Adrenal gland (tissue), 12 donors: ENCODE data around the gene MAD1L1. TPM values are rescaled to one million over a fixed set of nuclear protein-coding genes. Genes with fewer than 3 reads are reported as not detected.
A peak's percentile ranks its signal among the peaks of the same experiment; 100 is the strongest.

Source experiments
- DNase-seq, 7 donors: peaks; one replicate each; pipeline ENCODE4 v3.0.0-alpha.2; 2019 to 2020
- H3K27ac ChIP-seq, 5 donors: fragments of 200-600 bp; sonication (generic) in 4 of 5; 1 replicate in 3 of 5; 2 replicates in 2 of 5; pipeline versions ENCODE4 v1.5.1 to v1.8.0; 2016 to 2020; ENCODE audit warnings: mild to moderate bottlenecking in 1 of 5
- H3K27me3 ChIP-seq: fragments of 200-600 bp; 2 replicates; pipeline ENCODE4 v1.8.0; 2021
- H3K36me3 ChIP-seq, 2 donors: fragments of 200-600 bp; replicated peaks in 1 of 2; 1 replicate in 1 of 2; 2 replicates in 1 of 2; pipeline versions ENCODE4 v1.5.1 to v1.8.0; 2018 to 2022
- H3K4me1 ChIP-seq, 2 donors: fragments of 200-600 bp; replicated peaks in 1 of 2; 1 replicate in 1 of 2; 2 replicates in 1 of 2; pipeline versions ENCODE4 v1.5.1 to v1.8.0; 2018 to 2021
- H3K4me3 ChIP-seq, 4 donors: fragments of 200-600 bp; sonication (generic) in 3 of 4; one replicate each; pipeline ENCODE4 v1.5.1; 2016 to 2018
- H3K9me3 ChIP-seq, 3 donors: fragments of 200-600 bp; sonication (generic) in 1 of 3; replicated peaks in 1 of 3; 1 replicate in 2 of 3; 2 replicates in 1 of 3; pipeline versions ENCODE4 v1.5.1 to v1.8.0; 2016 to 2021
- CTCF ChIP-seq, 6 experiments: fragments of 450-650 bp in 4 of 6; fragments of 200-600 bp in 2 of 6; sonication (generic) in 1 of 6; IDR thresholded peaks; 1 replicate in 5 of 6; 2 replicates in 1 of 6; pipeline versions ENCODE4 v1.5.1 to v1.8.0; 2016 to 2021; ENCODE audit warnings: antibody characterized with exemption in 6 of 6, mild to moderate bottlenecking in 2 of 6, moderate library complexity in 1 of 6
- POLR2A ChIP-seq, 2 donors: fragments of 450-650 bp; IDR thresholded peaks; one replicate each; pipeline ENCODE4 v1.6.1; 2017; ENCODE audit warnings: antibody characterized with exemption in 2 of 2, mild to moderate bottlenecking in 2 of 2, moderate library complexity in 1 of 2
- WGBS, 4 donors: extraction: QIAGEN DNeasy Blood & Tissue Kit in 2 of 4; methylation state at CpG; one replicate each; pipeline versions ENCODE4 v1.1.5 to v1.1.7; 2013 to 2017; 5-methylcytosine and 5-hydroxymethylcytosine counted together
- intact Hi-C, 2 donors: fragments of 100-400 bp; cut with DNase I; formaldehyde crosslinking; loops; one replicate each; pipeline versions ENCODE4 v1.14.1 to v1.15.0; 2022 to 2023
- polyA plus RNA-seq, 3 donors: library from polyadenylated mRNA; stranded (reverse); fragments of 200-250 nt in 2 of 3; fragments of 350-450 nt in 1 of 3; fragmentation: Illumina TruSeq in 1 of 3; extraction: RNeasy Lipid Tissue Mini Kit (QIAGEN cat#74804) in 1 of 3; gene quantifications; one replicate each; pipeline ENCODE4 v1.2.3, GENCODE V29; 2013 to 2014
- total RNA-seq, 9 donors: library from RNA; depleted of rRNA in 4 of 9; stranded (reverse); fragments of >200 nt in 4 of 9; fragments of 120-200 nt in 1 of 9; fragmentation: NEBNext Ultra II Directional in 1 of 9; extraction: Animal tissue kit (Norgen Biotek cat#: 25700) in 1 of 9; gene quantifications; one replicate each; pipeline versions ENCODE4 v1.1.0 to v1.2.4, GENCODE V29; 2013 to 2023
- donor health status: healthy with polysubstance abuse.
- donor health status: Bipolar disorder and iron deficiency.
- donor health status: DM: yes; HTN: yes; CAD: no.
- donor health status: DM: no; HTN: no; CAD: no.
- donor health status: DM: no; HTN: no; CAD: no.
- donor health status: DM: yes; HTN: yes; CAD: no.

Gene MAD1L1
- total and polyA plus RNA-seq, 12 donors, result 6.7 to 87.7 (median 28.9) TPM

- no peak overlapping the region for H3K4me3 ChIP-seq
- TF ChIP-seq POLR2A (IDR thresholded peaks at IDR 0.05) (no peak), CTCF (IDR thresholded peaks at IDR 0.05) (no peak)
- no peak overlapping the region for H3K27ac ChIP-seq
- peaks cover 0 to 45% of the 10 kb centered on the region in 2 donors for H3K36me3 ChIP-seq
- DNase-seq, result no peak
- H3K9me3 ChIP-seq, result no peaks in the 10 kb centered on the region
- no peaks in the 10 kb centered on the region for H3K4me1 ChIP-seq
- intact Hi-C loops, result loop anchor here (10.0 kb wide), 2 partner anchors 625 to 645 kb away; partner anchors contain the start of gene PSMG3 (in 1 of the 2)
- WGBS, 4 donors, result 86 to 100% (median 95%) methylated on average over 5 to 8 of the region's 8 CpGs
- no peaks in the 10 kb centered on the region for H3K27me3 ChIP-seq
These were observed 13.1 kb downstream of the MAD1L1 start for GRCh38 chr7:2219606-2220005.

- peaks cover 0 to 48% of the 10 kb centered on the region in 2 donors for H3K36me3 ChIP-seq
- H3K27ac ChIP-seq, result no peak overlapping the region
- no peaks in the 10 kb centered on the region for H3K9me3 ChIP-seq
- H3K27me3 ChIP-seq, result no peaks in the 10 kb centered on the region
- no peaks in the 10 kb centered on the region for H3K4me1 ChIP-seq
- intact Hi-C loops, result loop anchor here (10.0 kb wide), 2 partner anchors 624 to 644 kb away; partner anchors contain the start of gene PSMG3 (in 1 of the 2)
- TF ChIP-seq POLR2A (IDR thresholded peaks at IDR 0.05), result no peak
- no peak for TF ChIP-seq CTCF (IDR thresholded peaks at IDR 0.05)
- H3K4me3 ChIP-seq, result no peak overlapping the region
- WGBS, 4 donors, result 82 to 94% (median 89%) methylated on average over 12 to 15 of the region's 15 CpGs
- no peak for DNase-seq
These were observed 13.6 kb downstream of the MAD1L1 start for GRCh38 chr7:2219136-2219535.

GRCh38 chr7:2218444-2218785 lies 14.3 kb downstream of the MAD1L1 start:
- Histone ChIP-seq H3K36me3 (peaks cover 0 to 52% of the 10 kb centered on the region in 2 donors), H3K4me3 (no peak overlapping the region), H3K27me3 (no peaks in the 10 kb centered on the region), H3K4me1 (no peaks in the 10 kb centered on the region), H3K27ac (no peak overlapping the region), H3K9me3 (no peaks in the 10 kb centered on the region)
- no peak for DNase-seq
- intact Hi-C loops, result loop anchor here (10.0 kb wide), 2 partner anchors 624 to 644 kb away; partner anchors contain the start of gene PSMG3 (in 1 of the 2)
- 86 to 92% (median 90%) methylated on average over 8 to 9 of the region's 9 CpGs for WGBS, 4 donors
- no peak for TF ChIP-seq CTCF (IDR thresholded peaks at IDR 0.05)
- TF ChIP-seq POLR2A (IDR thresholded peaks at IDR 0.05), result no peak

- DNase-seq, result peak in 2 of 7 donors; percentile 11 to 31
- no peak for TF ChIP-seq POLR2A (IDR thresholded peaks at IDR 0.05)
- TF ChIP-seq CTCF (IDR thresholded peaks at IDR 0.05), result no peak
- Histone ChIP-seq H3K27ac (no peak overlapping the region), H3K4me3 (no peak overlapping the region), H3K9me3 (no peaks in the 10 kb centered on the region), H3K4me1 (no peaks in the 10 kb centered on the region), H3K36me3 (peaks cover 0 to 57% of the 10 kb centered on the region in 2 donors), H3K27me3 (no peaks in the 10 kb centered on the region)
- 70 to 88% (median 81%) methylated on average over 10 to 19 of the region's 19 CpGs for WGBS, 4 donors
- intact Hi-C loops, result loop anchor here (10.0 kb wide), 2 partner anchors 623 to 643 kb away; partner anchors contain the start of gene PSMG3 (in 1 of the 2)
These were observed 14.9 kb downstream of the MAD1L1 start for GRCh38 chr7:2217716-2218443.
